Activated CD4-positive, alpha-beta T cell treated with anti-CD3 and anti-CD28 coated beads, Interleukin-2, amount 10 ng/mL, durations not matched to agents 7 days and 5 days (primary cell): ENCODE measurements around the gene HOXC4. TPM values are rescaled to one million over a fixed set of nuclear protein-coding genes. Genes with fewer than 3 reads are reported as not detected.

ENCODE experiments used
- CTCF ChIA-PET: fragments of 350-600 bp; sonication (Branson Sonifier 250); formaldehyde crosslinking; loops from one replicate; lab custom pipeline; 2021; ENCODE audit warnings: antibody characterized with exemption; lab: Charles Lee
- POLR2A ChIA-PET: fragments of 350-600 bp; sonication (Branson Sonifier 250); formaldehyde crosslinking; loops from one replicate; lab custom pipeline; 2021; ENCODE audit warnings: antibody characterized with exemption; lab: Charles Lee
- DNase-seq: peaks from one replicate; pipeline ENCODE4 v3.0.0-alpha.2; 2020
- H3K27ac Mint-ChIP-seq: one replicate; pipeline ENCODE4 v1.8.0; 2021; ENCODE audit warnings: mild to moderate bottlenecking, moderate library complexity, mixed read lengths
- H3K27me3 Mint-ChIP-seq: one replicate; pipeline ENCODE4 v1.8.0; 2021; ENCODE audit warnings: mixed read lengths
- H3K36me3 Mint-ChIP-seq: one replicate; pipeline ENCODE4 v1.8.0; 2021; ENCODE audit warnings: low read depth, mixed read lengths
- H3K4me1 Mint-ChIP-seq: one replicate; pipeline ENCODE4 v1.8.0; 2021; ENCODE audit warnings: mixed read lengths
- H3K4me3 Mint-ChIP-seq: one replicate; pipeline ENCODE4 v1.8.0; 2021; ENCODE audit warnings: mild to moderate bottlenecking, moderate library complexity, mixed read lengths
- H3K9me3 Mint-ChIP-seq: one replicate; pipeline ENCODE4 v1.8.0; 2021; ENCODE audit warnings: mixed read lengths
- total RNA-seq, 2 experiments: library from RNA; stranded (reverse); gene quantifications; one replicate each; pipeline ENCODE4 v1.2.3, GENCODE V29; 2021

The HOXC4 gene
- total RNA-seq, 2 experiments from 2014 or later, result not detected

- Mint-ChIP-seq H3K36me3 (no peaks in the 10 kb centered on the region), H3K4me1 (peaks cover 29% of the 10 kb centered on the region), H3K27ac (no peak overlapping the region), H3K4me3 (no peak overlapping the region), H3K9me3 (no peaks in the 10 kb centered on the region), H3K27me3 (peaks cover 94% of the 10 kb centered on the region)
- POLR2A ChIA-PET, result no interaction called here
- CTCF ChIA-PET, result interaction anchor here (0.7 to 1.7 kb wide), 4 partner anchors 22 to 447 kb away, joined by 3 to 5 read pairs (median 4); partner anchors contain the start of gene HOXC5
- DNase-seq, result no peak
Observed at GRCh38 chr12:54010053-54010971, 43.3 kb upstream of the HOXC4 start.

GRCh38 chr12:54010972-54011664 is 42.5 kb upstream of the HOXC4 start:
- H3K9me3 Mint-ChIP-seq, result no peaks in the 10 kb centered on the region
- ChIA-PET POLR2A (no interaction called here), CTCF (interaction anchor here (0.5 to 1.2 kb wide), 3 partner anchors 21 to 446 kb away, joined by 3 to 5 read pairs (median 4); partner anchors contain the start of gene HOXC5)
- H3K36me3 Mint-ChIP-seq, result no peaks in the 10 kb centered on the region
- DNase-seq, result no peak
- H3K27me3 Mint-ChIP-seq, result peaks cover 94% of the 10 kb centered on the region
- no peak overlapping the region for H3K4me3 Mint-ChIP-seq
- peak overlapping the region; percentile 21 for H3K27ac Mint-ChIP-seq
- peaks cover 22% of the 10 kb centered on the region for H3K4me1 Mint-ChIP-seq

GRCh38 chr12:54011665-54012532 is 41.7 kb upstream of the HOXC4 start:
- Mint-ChIP-seq H3K4me3 (no peak overlapping the region), H3K27ac (no peak overlapping the region), H3K36me3 (no peaks in the 10 kb centered on the region), H3K4me1 (peaks cover 16% of the 10 kb centered on the region), H3K9me3 (no peaks in the 10 kb centered on the region), H3K27me3 (peaks cover 92% of the 10 kb centered on the region)
- ChIA-PET CTCF (interaction anchor here (0.5 to 1.2 kb wide), 4 partner anchors 20 to 481 kb away, joined by 3 to 5 read pairs (median 4); partner anchors contain the start of gene HOXC5), POLR2A (no interaction called here)
- no peak for DNase-seq

GRCh38 chr12:54012631-54013409 is 40.8 kb upstream of the HOXC4 start:
- Mint-ChIP-seq H3K27me3 (peaks cover 92% of the 10 kb centered on the region), H3K4me3 (no peak overlapping the region), H3K36me3 (no peaks in the 10 kb centered on the region), H3K27ac (no peak overlapping the region), H3K4me1 (peaks cover 23% of the 10 kb centered on the region), H3K9me3 (no peaks in the 10 kb centered on the region)
- DNase-seq, result no peak
- ChIA-PET CTCF (interaction anchor here (0.5 to 1.5 kb wide), 6 partner anchors 11 to 480 kb away, joined by 3 to 5 read pairs (median 3); partner anchors contain the start of gene HOXC5), POLR2A (no interaction called here)

- Mint-ChIP-seq H3K27me3 (peaks cover 84% of the 10 kb centered on the region), H3K27ac (peak overlapping the region; percentile 46), H3K4me1 (peaks cover 25% of the 10 kb centered on the region), H3K9me3 (no peaks in the 10 kb centered on the region), H3K36me3 (peaks cover 2% of the 10 kb centered on the region), H3K4me3 (no peak overlapping the region)
- POLR2A ChIA-PET, result interaction anchor here (0.6 kb wide), 1 partner anchor 34 kb away, joined by 3 read pairs; no protein-coding TSS in a partner anchor
- DNase-seq, result no peak
- CTCF ChIA-PET, result interaction anchor here (1.0 to 1.2 kb wide), 4 partner anchors 9 to 187 kb away, joined by 3 to 4 read pairs (median 4); partner anchors contain the start of gene HOXC5
Observed at GRCh38 chr12:54014377-54015017, 39.1 kb upstream of the HOXC4 start.

GRCh38 chr12:54015018-54015931 is 38.4 kb upstream of the HOXC4 start:
- H3K4me1 Mint-ChIP-seq, result peaks cover 23% of the 10 kb centered on the region
- no peak overlapping the region for H3K27ac Mint-ChIP-seq
- ChIA-PET CTCF (interaction anchor here (0.7 to 1.5 kb wide), 6 partner anchors 8 to 186 kb away, joined by 3 to 4 read pairs (median 4); partner anchors contain the start of genes HOXC5 and SMUG1), POLR2A (no interaction called here)
- H3K27me3 Mint-ChIP-seq, result peaks cover 84% of the 10 kb centered on the region
- H3K9me3 Mint-ChIP-seq, result no peaks in the 10 kb centered on the region
- peaks cover 2% of the 10 kb centered on the region for H3K36me3 Mint-ChIP-seq
- H3K4me3 Mint-ChIP-seq, result no peak overlapping the region
- DNase-seq, result no peak

- CTCF ChIA-PET, result interaction anchor here (1.0 to 1.6 kb wide), 4 partner anchors 16 to 189 kb away, joined by 3 to 4 read pairs (median 4); partner anchors contain the start of genes HOXC5 and SMUG1
- Mint-ChIP-seq H3K27ac (no peak overlapping the region), H3K4me1 (peaks cover 22% of the 10 kb centered on the region), H3K36me3 (peaks cover 2% of the 10 kb centered on the region), H3K27me3 (peaks cover 83% of the 10 kb centered on the region), H3K4me3 (no peak overlapping the region), H3K9me3 (no peaks in the 10 kb centered on the region)
- no peak for DNase-seq
- POLR2A ChIA-PET, result no interaction called here
Observed at GRCh38 chr12:54016051-54016450, 37.6 kb upstream of the HOXC4 start.

GRCh38 chr12:54016478-54016964 is 37.1 kb upstream of the HOXC4 start:
- CTCF ChIA-PET, result interaction anchor here (1.0 to 1.6 kb wide), 4 partner anchors 16 to 188 kb away, joined by 3 to 4 read pairs (median 4); partner anchors contain the start of genes HOXC5 and SMUG1
- peaks cover 2% of the 10 kb centered on the region for H3K36me3 Mint-ChIP-seq

GRCh38 chr12:54017027-54017788 is 36.4 kb upstream of the HOXC4 start:
- no peak for DNase-seq
- Mint-ChIP-seq H3K9me3 (no peaks in the 10 kb centered on the region), H3K36me3 (peaks cover 2% of the 10 kb centered on the region), H3K4me1 (peaks cover 24% of the 10 kb centered on the region), H3K27me3 (peaks cover 83% of the 10 kb centered on the region), H3K4me3 (peak overlapping the region; percentile 74), H3K27ac (peak overlapping the region; percentile 74)
- ChIA-PET CTCF (interaction anchor here (0.6 to 1.6 kb wide), 7 partner anchors 9 to 191 kb away, joined by 3 to 6 read pairs (median 4); partner anchors contain the start of gene HOXC5), POLR2A (no interaction called here)

More at GRCh38 chr12:54016478-54016964, 37.1 kb upstream of the HOXC4 start:
- Mint-ChIP-seq H3K27me3 (peaks cover 83% of the 10 kb centered on the region), H3K4me1 (peaks cover 21% of the 10 kb centered on the region), H3K27ac (no peak overlapping the region), H3K9me3 (no peaks in the 10 kb centered on the region), H3K4me3 (no peak overlapping the region)
- POLR2A ChIA-PET, result no interaction called here
- DNase-seq, result no peak
